WERI-Rb-1 (cell line): ENCODE data around the gene KDM2B.

Experiments
- DNase-seq: peaks from one replicate; pipeline ENCODE4 v3.0.0-alpha.2; 2020
- H3K27ac ChIP-seq: fragments of 250-450 bp; sonication (Bioruptor Pico); 2 replicates; pipeline ENCODE4 v1.5.1; 2020; ENCODE audit warnings: mild to moderate bottlenecking, moderate library complexity
- H3K27me3 ChIP-seq: fragments of 250-450 bp; sonication (Bioruptor Pico); 2 replicates; pipeline ENCODE4 v1.5.1; 2021; ENCODE audit warnings: mild to moderate bottlenecking, low read depth, moderate library complexity; ENCODE audit not compliant: insufficient read depth, severe bottlenecking
- H3K36me3 ChIP-seq: fragments of 250-450 bp; sonication (Bioruptor Pico); 2 replicates; pipeline ENCODE4 v1.5.1; 2020; ENCODE audit warnings: mild to moderate bottlenecking, moderate library complexity
- H3K4me3 ChIP-seq: 2 replicates; pipeline ENCODE4 v1.5.1; 2011; ENCODE audit warnings: low read depth, mild to moderate bottlenecking, control low read depth, low read length
- H3K9me3 ChIP-seq: fragments of 250-450 bp; sonication (Bioruptor Pico); 2 replicates; pipeline ENCODE4 v1.5.1; 2021; ENCODE audit warnings: mild to moderate bottlenecking, moderate library complexity; ENCODE audit not compliant: severe bottlenecking
- TF ChIP-seq, protein P1 (sequence below): IDR thresholded peaks from 2 replicates; pipeline ENCODE4 v1.5.1; 2011; ENCODE audit warnings: low read depth, mild to moderate bottlenecking, control low read depth, inconsistent platforms, low read length

Gene KDM2B

GRCh38 chr12:121452340-121452984, 128.4 kb downstream of the KDM2B start:
- no peak for DNase-seq
- no peaks in the 10 kb centered on the region for H3K27me3 ChIP-seq
- no peak overlapping the region for H3K27ac ChIP-seq
- no peaks in the 10 kb centered on the region for H3K9me3 ChIP-seq
- H3K36me3 ChIP-seq, result peaks cover 10% of the 10 kb centered on the region
- TF ChIP-seq, protein P1, sequence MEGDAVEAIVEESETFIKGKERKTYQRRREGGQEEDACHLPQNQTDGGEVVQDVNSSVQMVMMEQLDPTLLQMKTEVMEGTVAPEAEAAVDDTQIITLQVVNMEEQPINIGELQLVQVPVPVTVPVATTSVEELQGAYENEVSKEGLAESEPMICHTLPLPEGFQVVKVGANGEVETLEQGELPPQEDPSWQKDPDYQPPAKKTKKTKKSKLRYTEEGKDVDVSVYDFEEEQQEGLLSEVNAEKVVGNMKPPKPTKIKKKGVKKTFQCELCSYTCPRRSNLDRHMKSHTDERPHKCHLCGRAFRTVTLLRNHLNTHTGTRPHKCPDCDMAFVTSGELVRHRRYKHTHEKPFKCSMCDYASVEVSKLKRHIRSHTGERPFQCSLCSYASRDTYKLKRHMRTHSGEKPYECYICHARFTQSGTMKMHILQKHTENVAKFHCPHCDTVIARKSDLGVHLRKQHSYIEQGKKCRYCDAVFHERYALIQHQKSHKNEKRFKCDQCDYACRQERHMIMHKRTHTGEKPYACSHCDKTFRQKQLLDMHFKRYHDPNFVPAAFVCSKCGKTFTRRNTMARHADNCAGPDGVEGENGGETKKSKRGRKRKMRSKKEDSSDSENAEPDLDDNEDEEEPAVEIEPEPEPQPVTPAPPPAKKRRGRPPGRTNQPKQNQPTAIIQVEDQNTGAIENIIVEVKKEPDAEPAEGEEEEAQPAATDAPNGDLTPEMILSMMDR, result no peak
- H3K4me3 ChIP-seq, result no peak overlapping the region

- H3K27ac ChIP-seq, result no peak overlapping the region
- H3K4me3 ChIP-seq, result no peak overlapping the region
- no peak for DNase-seq
- no peaks in the 10 kb centered on the region for H3K9me3 ChIP-seq
- no peaks in the 10 kb centered on the region for H3K27me3 ChIP-seq
- H3K36me3 ChIP-seq, result peaks cover 10% of the 10 kb centered on the region
- TF ChIP-seq, protein P1, result no peak
Observed at GRCh38 chr12:121451961-121452339, 128.9 kb downstream of the KDM2B start.

DNA sequence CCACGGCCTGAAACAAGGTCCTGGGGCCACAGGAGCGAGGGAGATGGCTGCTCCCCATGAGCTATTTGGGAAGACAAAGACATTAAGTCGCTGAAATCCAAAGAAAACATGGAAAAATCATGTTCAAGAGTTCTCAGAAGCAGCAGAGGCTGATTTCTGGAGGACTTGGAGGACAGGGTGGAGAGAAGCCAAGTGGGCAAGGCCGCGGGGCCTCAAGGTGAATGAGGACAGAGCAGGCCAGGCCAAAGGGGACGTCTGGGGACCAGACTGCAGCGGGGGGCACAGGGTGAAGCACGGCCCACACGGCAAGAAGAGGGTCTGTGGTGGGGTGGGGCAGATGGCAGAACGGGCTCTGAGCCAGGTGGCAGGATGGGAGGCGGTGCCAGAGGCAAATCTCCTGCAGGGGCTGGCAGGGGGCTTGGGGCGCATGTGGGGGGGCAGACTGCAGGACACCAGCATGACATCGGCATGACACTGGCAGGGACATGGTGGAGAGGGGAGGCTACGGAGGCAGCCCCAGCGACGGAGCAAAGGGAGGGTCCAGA, 132.0 kb downstream of the KDM2B start:
- TF ChIP-seq, protein P1, result no peak
- no peak for DNase-seq
- H3K27me3 ChIP-seq, result no peaks in the 10 kb centered on the region
- peaks cover 12% of the 10 kb centered on the region for H3K36me3 ChIP-seq
- no peak overlapping the region for H3K4me3 ChIP-seq
- H3K27ac ChIP-seq, result no peak overlapping the region
- H3K9me3 ChIP-seq, result no peaks in the 10 kb centered on the region

GRCh38 chr12:121446750-121447149, 134.1 kb downstream of the KDM2B start:
- H3K27ac ChIP-seq, result no peak overlapping the region
- no peak for DNase-seq
- TF ChIP-seq, protein P1, result no peak
- no peak overlapping the region for H3K4me3 ChIP-seq
- no peaks in the 10 kb centered on the region for H3K27me3 ChIP-seq
- peaks cover 16% of the 10 kb centered on the region for H3K36me3 ChIP-seq
- H3K9me3 ChIP-seq, result no peaks in the 10 kb centered on the region

GRCh38 chr12:121444842-121445202, 136.0 kb downstream of the KDM2B start:
- H3K4me3 ChIP-seq, result no peak overlapping the region
- peaks cover 29% of the 10 kb centered on the region for H3K36me3 ChIP-seq
- no peaks in the 10 kb centered on the region for H3K27me3 ChIP-seq
- H3K27ac ChIP-seq, result no peak overlapping the region
- no peaks in the 10 kb centered on the region for H3K9me3 ChIP-seq
- DNase-seq, result no peak
- TF ChIP-seq, protein P1, result no peak
